HG02623 (cell line): ENCODE results near the gene C19orf85.
A peak's percentile ranks its signal among the peaks of the same experiment; 100 is the strongest.

Experiments used
- ATAC-seq: cut with Tn5 transposase; IDR thresholded peaks from one replicate; pipeline ENCODE4 v1.9.1; 2021; ENCODE audit warnings: moderate library complexity; ENCODE audit not compliant: unreplicated experiment

The C19orf85 gene

GRCh38 chr19:55478364-55478763, 13.8 kb upstream of the C19orf85 start:
- no peak for ATAC-seq

GRCh38 chr19:55477905-55478304, 13.4 kb upstream of the C19orf85 start:
- no peak for ATAC-seq

DNA sequence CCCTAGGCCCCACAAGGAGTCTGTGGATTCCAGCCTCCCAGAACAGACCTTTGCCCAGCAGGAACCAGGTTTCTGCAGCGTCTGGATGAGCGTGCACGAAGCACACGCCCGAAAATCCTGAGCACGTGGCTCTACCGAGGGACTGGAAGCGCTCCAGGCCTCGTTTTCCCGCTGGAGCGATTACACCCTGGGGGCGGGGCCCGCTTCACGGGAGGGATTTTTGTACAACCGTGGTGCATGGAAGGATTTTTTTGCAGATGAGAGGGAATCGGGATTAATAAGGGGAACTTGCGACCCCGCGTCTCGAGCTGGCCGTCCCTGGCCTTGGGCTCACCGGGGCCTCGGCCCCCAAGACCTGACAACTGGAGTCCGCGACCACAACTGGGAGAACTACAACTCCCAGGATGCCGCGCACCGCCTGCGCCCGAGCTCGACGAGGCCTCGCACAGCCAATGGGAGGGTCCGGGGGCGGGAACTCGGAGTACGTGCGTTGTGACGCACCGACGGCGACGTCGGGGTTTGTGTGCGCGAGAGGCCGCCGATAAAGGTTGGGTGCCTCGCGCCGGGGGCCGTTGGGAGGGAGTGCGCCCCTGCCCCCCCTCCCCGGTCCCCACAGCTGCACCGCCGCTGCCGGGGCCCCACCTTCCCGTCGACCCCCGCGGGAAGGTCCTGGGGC, 11.7 kb upstream of the C19orf85 start, which contains the start of gene ZNF628:
ZNF628 (plus strand) TSS at position 518 of the 676 bp plus-strand sequence. CDS start 3,294 bp downstream, outside the sequence.
- peak; percentile 94 for ATAC-seq

GRCh38 chr19:55474269-55475265, 10.0 kb upstream of the C19orf85 start:
- no peak for ATAC-seq

- ATAC-seq = no peak
Measured at GRCh38 chr19:55473225-55474012, 8.9 kb upstream of the C19orf85 start.

DNA sequence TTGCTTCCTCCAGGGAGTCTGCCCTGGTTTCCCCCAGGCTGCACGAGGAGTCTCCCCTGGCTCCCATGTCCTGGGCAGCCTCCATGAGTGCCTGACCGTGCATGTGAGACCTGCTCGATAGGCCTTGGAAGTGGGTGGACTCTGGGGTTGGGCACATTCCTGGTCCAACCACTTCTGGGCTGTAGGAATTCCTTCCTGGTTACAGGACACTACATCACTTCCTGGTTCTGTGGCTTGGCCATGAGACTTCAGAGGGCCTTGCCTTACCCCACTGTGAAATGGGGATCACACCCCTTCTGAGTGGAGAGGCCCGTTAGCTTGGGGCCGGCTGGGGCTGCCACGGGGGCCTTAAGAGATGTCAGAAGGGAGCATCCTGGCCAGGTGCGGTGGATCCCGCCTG, 7.9 kb upstream of the C19orf85 start:
- ATAC-seq = no peak

- no peak for ATAC-seq
Measured at GRCh38 chr19:55471266-55471665, 6.7 kb upstream of the C19orf85 start.

DNA sequence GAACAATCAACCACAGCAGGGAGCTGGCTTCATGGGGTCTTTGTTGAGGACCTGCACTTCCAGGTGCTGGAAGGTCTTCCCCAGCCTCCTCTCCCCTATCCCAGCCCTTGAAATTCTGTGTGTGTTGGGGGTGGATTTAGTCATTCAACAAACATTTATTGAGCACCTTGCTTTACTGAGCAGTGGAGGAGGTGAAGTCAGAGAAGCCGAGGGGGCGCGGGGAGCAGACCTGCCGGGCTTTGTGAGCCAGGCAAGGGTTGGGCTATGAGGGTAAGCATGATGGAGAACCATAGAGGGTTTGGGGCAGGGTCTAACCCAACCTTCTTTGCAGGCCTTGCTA, 3.5 kb upstream of the C19orf85 start:
- ATAC-seq = no peak

- no peak for ATAC-seq
Measured at GRCh38 chr19:55467236-55468053, 2.9 kb upstream of the C19orf85 start.

- no peak for ATAC-seq
Measured at GRCh38 chr19:55466241-55466614, 1.7 kb upstream of the C19orf85 start.

DNA sequence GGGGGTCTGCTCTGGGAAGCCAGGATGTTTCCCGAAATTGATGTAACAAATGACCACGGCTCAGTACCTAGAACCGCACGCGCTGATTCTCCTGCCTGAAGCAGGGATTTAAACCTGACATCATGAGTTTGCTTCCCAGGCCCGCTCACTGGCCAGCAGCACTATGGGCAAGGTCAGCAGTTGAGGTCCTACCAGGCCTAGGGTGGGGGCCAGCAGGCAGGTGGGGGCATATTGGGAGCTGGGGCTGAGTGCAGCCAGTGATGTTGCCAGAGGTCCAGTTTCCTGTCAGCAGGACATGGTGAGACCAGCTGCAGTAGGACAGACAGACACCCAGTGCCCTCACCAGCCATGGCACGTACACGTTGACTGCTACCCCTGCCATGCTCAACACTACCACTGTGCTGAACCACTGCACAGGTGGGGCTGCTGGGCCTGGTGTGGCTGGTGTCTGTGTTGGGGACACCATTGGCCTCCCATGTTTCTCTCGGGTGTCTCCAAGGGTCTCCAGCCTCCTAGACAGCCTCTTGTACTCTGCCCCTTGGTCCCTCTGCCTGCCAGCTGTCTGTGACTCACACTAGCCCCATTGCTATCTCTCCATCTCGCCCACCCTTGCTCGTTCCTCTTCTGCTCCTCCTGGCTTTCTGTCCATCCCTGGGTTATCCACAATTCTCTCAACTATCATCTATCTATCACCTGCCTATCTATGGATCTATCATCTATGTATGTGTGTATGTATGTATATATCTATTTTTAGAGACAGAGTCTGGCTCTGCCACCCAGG, 1.1 kb upstream of the C19orf85 start:
- ATAC-seq = no peak

DNA sequence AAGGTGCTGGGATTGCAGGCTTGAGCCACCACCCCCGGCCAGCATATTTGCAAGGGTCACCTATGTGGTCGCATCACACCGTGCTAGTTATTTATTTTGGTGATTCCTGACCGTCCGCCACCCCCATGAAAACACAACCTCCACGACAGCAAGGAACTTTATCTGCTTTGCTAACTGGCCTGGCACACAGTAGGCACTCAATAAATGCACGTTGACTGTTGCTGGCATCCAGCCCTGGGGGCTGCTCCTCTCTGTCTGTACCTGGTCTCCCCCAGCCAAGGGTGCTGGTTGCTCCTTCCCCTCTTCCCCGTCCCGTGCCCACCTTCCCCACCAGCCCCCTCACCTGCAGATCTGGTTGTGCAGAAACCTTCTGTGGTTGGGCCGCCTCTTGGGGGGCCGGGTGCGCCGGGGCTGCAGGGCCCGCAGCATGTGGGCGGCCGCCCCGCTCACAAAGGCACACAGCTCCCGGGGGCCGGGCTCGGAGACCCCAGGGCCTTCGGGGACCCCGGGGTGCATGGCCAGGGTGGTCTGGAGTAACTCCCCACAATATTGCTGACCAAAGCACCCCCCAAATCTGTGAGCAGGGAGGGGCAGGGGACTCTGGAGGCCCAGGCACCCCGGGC, 401 bp downstream of the C19orf85 start:
- ATAC-seq = no peak

DNA sequence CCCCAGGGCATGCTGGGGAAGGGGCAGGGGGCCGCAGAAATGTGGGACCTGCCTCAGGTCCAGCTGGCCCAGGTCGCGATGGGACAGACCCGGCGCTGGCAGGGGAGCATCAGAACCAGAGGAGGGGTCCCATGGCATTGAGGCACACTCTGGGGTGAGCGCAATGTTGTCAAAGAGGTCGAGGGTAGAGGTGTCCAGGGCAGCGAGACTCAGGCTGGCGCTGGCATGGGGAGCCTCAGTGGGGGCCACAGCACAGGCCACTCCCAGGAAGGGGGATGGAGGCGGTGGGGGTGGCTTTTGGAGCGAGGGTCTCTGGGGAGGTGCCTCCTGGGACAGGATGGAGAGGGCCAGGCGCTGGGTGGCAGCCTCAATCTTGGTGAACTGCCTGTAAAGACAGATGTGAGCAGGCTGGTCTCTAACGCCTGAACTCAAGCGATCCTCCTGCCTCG, 944 bp downstream of the C19orf85 start:
- ATAC-seq = no peak

DNA sequence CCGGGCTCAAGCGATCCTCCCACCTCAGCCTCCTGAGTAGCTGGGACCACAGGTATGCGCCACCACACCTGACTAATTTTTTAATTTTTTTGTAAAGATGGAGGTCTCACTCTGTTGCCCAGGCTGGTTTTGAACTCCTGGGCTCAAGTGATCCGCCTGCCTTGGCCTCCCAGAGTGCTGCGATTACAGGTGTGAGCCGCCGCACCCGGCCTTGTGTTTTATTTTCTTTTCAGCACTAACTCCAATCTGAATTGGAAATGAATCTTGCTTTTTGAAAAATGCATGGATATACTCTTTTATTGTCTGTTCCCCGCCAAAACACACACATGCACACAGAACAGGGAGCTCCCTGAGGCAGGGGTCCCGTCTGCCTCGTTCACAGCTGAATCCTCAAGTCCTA, 1.8 kb downstream of the C19orf85 start:
- ATAC-seq = no peak

DNA sequence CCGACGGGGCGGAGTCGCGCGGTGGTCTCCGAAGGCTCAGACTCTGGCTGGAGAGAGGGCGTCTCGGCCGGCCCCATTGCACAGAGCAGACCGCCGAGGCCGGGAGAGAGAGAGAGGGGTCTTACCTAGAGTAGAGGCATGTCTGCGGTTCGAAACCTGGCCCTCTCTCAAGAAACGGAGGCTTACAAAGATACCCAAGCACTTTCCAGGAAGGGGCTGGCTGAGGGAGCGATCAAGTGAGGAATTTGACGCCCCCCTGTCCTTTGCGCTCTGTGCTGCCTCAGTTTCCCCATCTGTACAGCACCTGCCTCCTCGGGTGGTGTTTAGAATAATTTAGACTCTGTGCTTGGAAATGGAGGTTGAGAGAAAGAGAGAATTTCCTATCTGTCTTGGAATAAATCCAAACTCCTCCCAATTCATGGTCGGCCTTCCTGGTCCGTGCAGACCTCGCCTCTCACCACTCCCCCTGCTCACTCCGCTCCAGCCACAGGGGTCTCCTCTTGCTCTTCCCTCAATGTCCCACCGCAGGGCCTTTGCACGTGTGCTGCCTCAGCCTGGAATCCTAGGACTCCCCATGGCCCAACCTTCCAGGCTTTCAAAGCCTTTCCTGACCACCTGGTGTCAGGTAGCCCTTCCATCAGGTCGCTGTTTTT, 2.5 kb downstream of the C19orf85 start:
- ATAC-seq = no peak

DNA sequence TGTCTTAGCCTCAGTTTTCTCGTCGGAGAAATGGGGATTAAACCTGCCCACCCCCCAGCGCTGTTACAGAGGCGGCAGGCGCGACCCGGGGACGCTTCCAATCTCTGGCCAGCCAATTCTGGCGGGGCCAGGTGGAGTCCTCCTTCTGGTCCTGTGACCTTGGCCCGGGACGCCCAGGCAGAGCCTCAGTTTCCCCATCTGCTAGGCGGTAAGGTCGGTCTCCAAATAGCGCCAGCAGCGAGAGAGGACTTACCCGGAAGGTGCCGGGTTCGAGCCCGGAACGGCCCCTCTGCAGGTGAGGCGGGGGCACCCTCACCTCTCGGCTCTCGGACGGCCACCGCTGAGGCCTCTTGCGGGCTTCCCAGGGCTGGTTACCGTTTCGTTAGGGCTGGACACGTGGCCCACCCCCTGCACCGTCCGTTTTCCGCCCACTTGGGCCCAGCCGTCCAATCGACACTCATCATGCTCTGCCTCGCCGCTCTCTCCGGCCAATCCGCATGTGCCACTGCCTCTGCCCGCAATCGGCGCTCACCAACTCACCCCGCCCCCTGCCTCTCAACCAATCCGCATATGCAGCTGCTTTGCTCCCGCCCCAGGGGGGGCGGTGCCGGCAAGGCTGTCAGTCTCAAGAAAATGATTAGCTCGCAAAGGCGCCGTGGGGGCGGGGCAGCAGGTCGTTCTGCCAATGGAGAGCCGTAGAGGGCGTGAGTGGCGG, 3.1 kb downstream of the C19orf85 start, which contains the start of gene ISOC2:
ISOC2 (minus strand) TSS at position 384 of the 715 bp plus-strand sequence. CDS start 5,156 bp downstream, outside the sequence.
- peak; percentile 86 for ATAC-seq

DNA sequence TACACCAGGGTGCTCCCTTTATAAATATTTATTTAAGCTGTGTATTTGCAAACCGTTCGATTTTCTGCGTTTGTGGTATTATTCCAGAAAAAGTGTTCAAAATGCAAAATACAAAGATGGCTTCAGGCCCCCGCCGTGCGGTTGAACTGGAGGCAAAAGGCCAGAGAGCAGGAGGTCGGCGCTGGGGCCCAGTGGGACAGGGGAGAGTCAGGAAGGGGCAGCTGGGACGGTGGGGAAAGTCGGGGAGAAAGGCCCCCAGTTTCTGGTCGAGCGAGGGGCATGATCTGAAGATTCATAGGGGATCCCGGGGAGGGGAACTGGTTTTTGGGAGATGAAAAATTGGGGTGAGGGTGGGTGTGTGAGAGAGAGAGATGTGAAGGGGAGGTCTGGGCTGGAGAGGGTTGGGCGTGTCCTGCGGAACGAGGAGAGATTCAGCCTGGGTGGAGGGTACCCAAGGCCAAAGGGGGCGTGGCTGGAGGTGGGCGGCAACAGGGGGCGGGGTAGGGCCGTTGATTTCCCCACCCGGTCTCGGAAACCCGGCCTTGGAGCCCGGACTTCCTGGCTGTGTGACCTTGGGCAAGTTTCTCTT, 3.8 kb downstream of the C19orf85 start:
- no peak for ATAC-seq
